ENCODE measurements around the gene NF1. TPM values are rescaled to one million over a fixed set of nuclear protein-coding genes. Genes with fewer than 3 reads are reported as not detected.
"Not testable (repeated sequence)": the region's sequence is repeated elsewhere in the genome, so short reads cannot be mapped to it uniquely, and the experiment has no call there.

Gene NF1
- total RNA-seq, 6 experiments from 2014 or later, result 45.0 to 62.6 (median 54.0) TPM

- H3K27ac Mint-ChIP-seq, result peak overlapping the region; percentile 64
Observed at GRCh38 chr17:31156326-31156725, 61.5 kb downstream of the NF1 start.

DNA sequence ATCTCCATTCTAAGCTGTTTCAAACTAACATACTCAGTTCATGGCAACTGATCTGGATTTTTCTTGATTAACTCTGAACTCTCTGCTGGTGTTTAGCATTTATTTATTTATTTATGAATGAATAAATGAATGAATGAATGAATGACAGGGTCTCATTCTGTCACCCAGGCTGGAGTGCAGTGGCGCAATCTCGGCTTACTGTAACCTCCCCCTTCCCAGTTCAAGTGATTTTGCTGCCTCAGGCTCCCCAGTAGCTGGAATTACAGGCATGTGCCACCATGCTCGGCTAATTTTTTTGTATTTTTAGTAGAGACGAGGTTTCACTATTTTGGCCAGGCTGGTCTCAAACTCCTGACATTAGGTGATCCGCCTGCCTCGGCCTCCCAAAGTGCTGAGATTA is 62.1 kb downstream of the NF1 start:
- Mint-ChIP-seq H3K36me3 (ENCODE audit: low read depth) (peaks cover 31% of the 10 kb centered on the region), H3K27ac (peak overlapping the region; percentile 64), H3K4me3 (peak overlapping the region; percentile 41), H3K4me1 (ENCODE audit: low read depth) (peaks cover 43% of the 10 kb centered on the region)
- not testable (repeated sequence) for H3K27me3 Mint-ChIP-seq (ENCODE audit: insufficient read depth); DNase-seq; H3K9me3 Mint-ChIP-seq

More at GRCh38 chr17:31156326-31156725, 61.5 kb downstream of the NF1 start:
- DNase-seq, result peak; percentile 64
- H3K4me1 Mint-ChIP-seq (ENCODE audit: low read depth), result peaks cover 43% of the 10 kb centered on the region
- peaks cover 31% of the 10 kb centered on the region for H3K36me3 Mint-ChIP-seq (ENCODE audit: low read depth)
- no peaks in the 10 kb centered on the region for H3K9me3 Mint-ChIP-seq
- H3K27me3 Mint-ChIP-seq (ENCODE audit: insufficient read depth), result no peaks in the 10 kb centered on the region
- peak overlapping the region; percentile 41 for H3K4me3 Mint-ChIP-seq
- TF ChIP-seq, protein P1, sequence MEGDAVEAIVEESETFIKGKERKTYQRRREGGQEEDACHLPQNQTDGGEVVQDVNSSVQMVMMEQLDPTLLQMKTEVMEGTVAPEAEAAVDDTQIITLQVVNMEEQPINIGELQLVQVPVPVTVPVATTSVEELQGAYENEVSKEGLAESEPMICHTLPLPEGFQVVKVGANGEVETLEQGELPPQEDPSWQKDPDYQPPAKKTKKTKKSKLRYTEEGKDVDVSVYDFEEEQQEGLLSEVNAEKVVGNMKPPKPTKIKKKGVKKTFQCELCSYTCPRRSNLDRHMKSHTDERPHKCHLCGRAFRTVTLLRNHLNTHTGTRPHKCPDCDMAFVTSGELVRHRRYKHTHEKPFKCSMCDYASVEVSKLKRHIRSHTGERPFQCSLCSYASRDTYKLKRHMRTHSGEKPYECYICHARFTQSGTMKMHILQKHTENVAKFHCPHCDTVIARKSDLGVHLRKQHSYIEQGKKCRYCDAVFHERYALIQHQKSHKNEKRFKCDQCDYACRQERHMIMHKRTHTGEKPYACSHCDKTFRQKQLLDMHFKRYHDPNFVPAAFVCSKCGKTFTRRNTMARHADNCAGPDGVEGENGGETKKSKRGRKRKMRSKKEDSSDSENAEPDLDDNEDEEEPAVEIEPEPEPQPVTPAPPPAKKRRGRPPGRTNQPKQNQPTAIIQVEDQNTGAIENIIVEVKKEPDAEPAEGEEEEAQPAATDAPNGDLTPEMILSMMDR (IDR thresholded peaks at IDR 0.05), result no peak

- H3K4me3 Mint-ChIP-seq, result no peak overlapping the region
- H3K27me3 Mint-ChIP-seq (ENCODE audit: insufficient read depth), result no peaks in the 10 kb centered on the region
- peaks cover 43% of the 10 kb centered on the region for H3K4me1 Mint-ChIP-seq (ENCODE audit: low read depth)
- peaks cover 26% of the 10 kb centered on the region for H3K36me3 Mint-ChIP-seq (ENCODE audit: low read depth)
- TF ChIP-seq, protein P1 (IDR thresholded peaks at IDR 0.05), result no peak
- no peaks in the 10 kb centered on the region for H3K9me3 Mint-ChIP-seq
- DNase-seq, result no peak
- no peak overlapping the region for H3K27ac Mint-ChIP-seq
Observed at GRCh38 chr17:31158746-31159377, 64.1 kb downstream of the NF1 start.

DNA sequence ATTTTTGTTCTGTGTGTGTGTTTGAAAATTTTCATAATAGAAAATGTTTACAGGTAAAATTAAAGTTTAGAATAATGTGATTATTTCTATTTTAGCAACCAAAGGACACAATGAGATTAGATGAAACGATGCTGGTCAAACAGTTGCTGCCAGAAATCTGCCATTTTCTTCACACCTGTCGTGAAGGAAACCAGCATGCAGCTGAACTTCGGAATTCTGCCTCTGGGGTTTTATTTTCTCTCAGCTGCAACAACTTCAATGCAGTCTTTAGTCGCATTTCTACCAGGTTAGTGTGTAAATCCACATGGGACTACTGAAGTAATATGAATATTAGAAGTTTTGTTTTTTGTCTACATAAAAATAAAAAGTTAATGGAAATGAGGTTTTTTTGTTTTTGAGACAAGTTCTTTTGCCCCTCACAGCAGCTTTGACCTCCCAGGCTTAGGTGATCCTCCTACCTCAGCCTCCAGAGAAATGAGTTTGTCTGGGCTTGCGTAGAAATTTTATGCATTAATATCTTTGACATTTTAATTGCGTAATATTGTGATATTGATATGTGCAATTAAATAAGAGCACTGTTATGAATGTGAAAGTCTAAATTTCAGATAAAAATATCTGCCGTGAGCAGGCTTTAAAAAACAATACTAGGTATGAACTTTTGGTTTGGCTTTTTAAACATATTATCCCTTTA is 68.5 kb downstream of the NF1 start:
- peaks cover 12% of the 10 kb centered on the region for H3K4me1 Mint-ChIP-seq (ENCODE audit: low read depth)
- no peak overlapping the region for H3K4me3 Mint-ChIP-seq
- no peak for DNase-seq
- no peak overlapping the region for H3K27ac Mint-ChIP-seq
- TF ChIP-seq, protein P1 (IDR thresholded peaks at IDR 0.05), result no peak
- peaks cover 16% of the 10 kb centered on the region for H3K36me3 Mint-ChIP-seq (ENCODE audit: low read depth)
- H3K27me3 Mint-ChIP-seq (ENCODE audit: insufficient read depth), result no peaks in the 10 kb centered on the region
- no peaks in the 10 kb centered on the region for H3K9me3 Mint-ChIP-seq

- peaks cover 20% of the 10 kb centered on the region for H3K36me3 Mint-ChIP-seq (ENCODE audit: low read depth)
- H3K9me3 Mint-ChIP-seq, result no peaks in the 10 kb centered on the region
- TF ChIP-seq, protein P1 (IDR thresholded peaks at IDR 0.05), result no peak
- no peak overlapping the region for H3K4me3 Mint-ChIP-seq
- peaks cover 1% of the 10 kb centered on the region; the same call in 1 of the 2 replicates for H3K27me3 Mint-ChIP-seq (ENCODE audit: insufficient read depth)
- H3K4me1 Mint-ChIP-seq (ENCODE audit: low read depth), result peaks cover 20% of the 10 kb centered on the region
- no peak overlapping the region for H3K27ac Mint-ChIP-seq
- DNase-seq, result no peak
Observed at GRCh38 chr17:31167111-31167510, 72.3 kb downstream of the NF1 start.

GRCh38 chr17:31171701-31172100 is 76.9 kb downstream of the NF1 start:
- Mint-ChIP-seq H3K36me3 (ENCODE audit: low read depth) (peaks cover 33% of the 10 kb centered on the region), H3K4me3 (no peak overlapping the region), H3K27ac (no peak overlapping the region), H3K4me1 (ENCODE audit: low read depth) (peaks cover 24% of the 10 kb centered on the region), H3K27me3 (ENCODE audit: insufficient read depth) (peaks cover 4% of the 10 kb centered on the region; the same call in 1 of the 2 replicates), H3K9me3 (no peaks in the 10 kb centered on the region)
- no peak for DNase-seq
- TF ChIP-seq, protein P1 (IDR thresholded peaks at IDR 0.05), result no peak
